NOMO-1 treated with dmso at 0.1 percent for 144 hours (cell line): ENCODE results near the gene LEF1.
"Not testable (repeated sequence)": the region's sequence is repeated elsewhere in the genome, so short reads cannot be mapped to it uniquely, and the experiment has no call there.

Experiments
- DNase-seq: peaks from one replicate; lab custom pipeline; 2025; ENCODE audit not compliant: unreplicated experiment; lab: John Stamatoyannopoulos, UW

Gene LEF1

GRCh38 chr4:108070775-108071174 lies 98.0 kb downstream of the LEF1 start:
- no peak for DNase-seq

- DNase-seq: no peak
Measured at GRCh38 chr4:108068442-108068841, 100.3 kb downstream of the LEF1 start.

GRCh38 chr4:108060686-108061321 lies 107.9 kb downstream of the LEF1 start:
- DNase-seq: no peak

GRCh38 chr4:108060164-108060563 lies 108.6 kb downstream of the LEF1 start:
- no peak for DNase-seq

- no peak for DNase-seq
Measured at GRCh38 chr4:108058685-108059440, 109.9 kb downstream of the LEF1 start.

- DNase-seq: no peak
Measured at GRCh38 chr4:108056418-108056817, 112.3 kb downstream of the LEF1 start.

- no peak for DNase-seq
Measured at GRCh38 chr4:108055787-108056186, 112.9 kb downstream of the LEF1 start.

GRCh38 chr4:108054025-108054638 lies 114.6 kb downstream of the LEF1 start:
- no peak for DNase-seq

GRCh38 chr4:108053251-108053711 lies 115.5 kb downstream of the LEF1 start:
- no peak for DNase-seq

- no peak for DNase-seq
Measured at GRCh38 chr4:108052558-108053120, 116.1 kb downstream of the LEF1 start.

GRCh38 chr4:108051343-108051742 lies 117.4 kb downstream of the LEF1 start:
- no peak for DNase-seq

GRCh38 chr4:108050166-108051111 lies 118.3 kb downstream of the LEF1 start:
- not testable (repeated sequence) for DNase-seq

- DNase-seq: no peak
Measured at GRCh38 chr4:108049406-108049805, 119.3 kb downstream of the LEF1 start.

GRCh38 chr4:108048997-108049396 lies 119.7 kb downstream of the LEF1 start:
- DNase-seq: no peak

- DNase-seq: no peak
Measured at GRCh38 chr4:108048157-108048556, 120.6 kb downstream of the LEF1 start.

GRCh38 chr4:108047199-108047598 lies 121.5 kb downstream of the LEF1 start:
- no peak for DNase-seq

GRCh38 chr4:108045687-108046024 lies 123.1 kb downstream of the LEF1 start:
- no peak for DNase-seq

- no peak for DNase-seq
Measured at GRCh38 chr4:108044951-108045686, 123.6 kb downstream of the LEF1 start.

- no peak for DNase-seq
Measured at GRCh38 chr4:108043526-108043925, 125.2 kb downstream of the LEF1 start.

GRCh38 chr4:108042927-108043326 lies 125.8 kb downstream of the LEF1 start:
- no peak for DNase-seq
